HepG2 (cell line): ENCODE measurements around the gene HSPB9. TPM values are rescaled to one million over a fixed set of nuclear protein-coding genes. Genes with fewer than 3 reads are reported as not detected.

Source experiments
- GATAD1 ChIP-seq: IDR thresholded peaks from 2 replicates; pipeline ENCODE4 v1.6.1; 2016; ENCODE audit warnings: missing genetic modification reagents, missing compliant biosample characterization
- HMGA1 ChIP-seq: sonication (generic); formaldehyde crosslinking; conservative IDR thresholded peaks from 2 replicates; pipeline ENCODE4 v1.4.0; 2020; ENCODE audit warnings: missing genetic modification reagents
- KAT8 ChIP-seq: IDR thresholded peaks from 2 replicates; pipeline ENCODE4 v1.6.1; 2016; ENCODE audit warnings: missing genetic modification reagents, missing compliant biosample characterization
- RNF2 ChIP-seq: fragments of 450-650 bp; conservative IDR thresholded peaks from 2 replicates; pipeline ENCODE4 v1.6.1; 2016; ENCODE audit warnings: low read depth
- ZFP82 ChIP-seq: sonication (generic); formaldehyde crosslinking; IDR thresholded peaks from 2 replicates; pipeline ENCODE4 v1.5.1; 2020; ENCODE audit warnings: mild to moderate bottlenecking, missing genetic modification reagents, borderline replicate concordance
- ZHX1 ChIP-seq: sonication (generic); formaldehyde crosslinking; IDR thresholded peaks from 2 replicates; pipeline ENCODE4 v1.8.1; 2022; ENCODE audit warnings: low read depth, mild to moderate bottlenecking, missing genetic modification reagents
- ZNF142 ChIP-seq: sonication (generic); formaldehyde crosslinking; IDR thresholded peaks from 2 replicates; pipeline ENCODE4 v1.4.0; 2020; ENCODE audit warnings: missing genetic modification reagents
- ZNF251 ChIP-seq: sonication (generic); formaldehyde crosslinking; IDR thresholded peaks from 2 replicates; pipeline ENCODE4 v1.9.0; 2021; ENCODE audit warnings: mild to moderate bottlenecking, missing genetic modification reagents
- ZNF414 ChIP-seq: sonication (generic); formaldehyde crosslinking; IDR thresholded peaks from 2 replicates; pipeline ENCODE4 v1.5.0; 2020; ENCODE audit warnings: missing genetic modification reagents
- ZNF562 ChIP-seq: sonication (generic); formaldehyde crosslinking; IDR thresholded peaks from 2 replicates; pipeline ENCODE4 v1.8.0; 2022; ENCODE audit warnings: missing genetic modification reagents, borderline replicate concordance
- polyA plus RNA-seq, 8 experiments: library from polyadenylated mRNA; depleted of rRNA in 3 of 8; stranded (reverse) in 7 of 8; unstranded in 1 of 8; fragments of >200 nt; fragmentation: Illumina TruSeq in 4 of 8; extraction: Trizol in 4 of 8; gene quantifications; 2 replicates each; pipeline versions ENCODE4 v1.2.1 to v1.2.3, GENCODE V29; 2011 to 2016; ENCODE audit warnings: low read depth in 4 of 8, missing spikeins in 1 of 8, mixed read lengths in 1 of 8; ENCODE audit not compliant: insufficient read depth in 1 of 8
- total RNA-seq, 5 experiments: library from RNA; depleted of rRNA; stranded (reverse); fragments of >200 nt; fragmentation: Illumina TruSeq; extraction: Trizol; gene quantifications; 2 replicates each; pipeline ENCODE4 v1.2.3, GENCODE V29; 2016; ENCODE audit warnings: low read depth in 1 of 5
- TF ChIP-seq, protein P1 (sequence below): sonication (generic); formaldehyde crosslinking; conservative IDR thresholded peaks from 2 replicates; pipeline ENCODE4 v1.8.0; 2022; ENCODE audit warnings: missing genetic modification reagents
- TF ChIP-seq, protein P2 (sequence below): fragments of 450-650 bp; IDR thresholded peaks from 2 replicates; pipeline ENCODE4 v1.6.1; 2017

The HSPB9 gene
- total and polyA plus RNA-seq, 2 of the 13 experiments (the other 11 are each of a cell fraction or from before 2014, with no cell fraction given), result 0.05 to 0.24 TPM

- TF ChIP-seq ZNF142 (CRISPR knock-in tag) (0 out of 2 replicates have a peak, but pooled peaks have one; percentile 32), ZNF251 (CRISPR knock-in tag) (no peak), ZHX1 (CRISPR knock-in tag) (peak; percentile 69; the same call in 1 of the 2 replicates), GATAD1 (CRISPR knock-in tag) (peak; percentile 78), KAT8 (no peak; the same call in 1 of the 2 replicates), HMGA1 (CRISPR knock-in tag) (no peak), RNF2 (no peak), ZNF562 (CRISPR knock-in tag) (no peak), ZFP82 (CRISPR knock-in tag) (no peak; the same call in 1 of the 2 replicates), ZNF414 (CRISPR knock-in tag) (no peak)
- TF ChIP-seq, protein P1, sequence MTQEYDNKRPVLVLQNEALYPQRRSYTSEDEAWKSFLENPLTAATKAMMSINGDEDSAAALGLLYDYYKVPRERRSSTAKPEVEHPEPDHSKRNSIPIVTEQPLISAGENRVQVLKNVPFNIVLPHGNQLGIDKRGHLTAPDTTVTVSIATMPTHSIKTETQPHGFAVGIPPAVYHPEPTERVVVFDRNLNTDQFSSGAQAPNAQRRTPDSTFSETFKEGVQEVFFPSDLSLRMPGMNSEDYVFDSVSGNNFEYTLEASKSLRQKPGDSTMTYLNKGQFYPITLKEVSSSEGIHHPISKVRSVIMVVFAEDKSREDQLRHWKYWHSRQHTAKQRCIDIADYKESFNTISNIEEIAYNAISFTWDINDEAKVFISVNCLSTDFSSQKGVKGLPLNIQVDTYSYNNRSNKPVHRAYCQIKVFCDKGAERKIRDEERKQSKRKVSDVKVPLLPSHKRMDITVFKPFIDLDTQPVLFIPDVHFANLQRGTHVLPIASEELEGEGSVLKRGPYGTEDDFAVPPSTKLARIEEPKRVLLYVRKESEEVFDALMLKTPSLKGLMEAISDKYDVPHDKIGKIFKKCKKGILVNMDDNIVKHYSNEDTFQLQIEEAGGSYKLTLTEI (CRISPR knock-in tag), result no peak
- TF ChIP-seq, protein P2, sequence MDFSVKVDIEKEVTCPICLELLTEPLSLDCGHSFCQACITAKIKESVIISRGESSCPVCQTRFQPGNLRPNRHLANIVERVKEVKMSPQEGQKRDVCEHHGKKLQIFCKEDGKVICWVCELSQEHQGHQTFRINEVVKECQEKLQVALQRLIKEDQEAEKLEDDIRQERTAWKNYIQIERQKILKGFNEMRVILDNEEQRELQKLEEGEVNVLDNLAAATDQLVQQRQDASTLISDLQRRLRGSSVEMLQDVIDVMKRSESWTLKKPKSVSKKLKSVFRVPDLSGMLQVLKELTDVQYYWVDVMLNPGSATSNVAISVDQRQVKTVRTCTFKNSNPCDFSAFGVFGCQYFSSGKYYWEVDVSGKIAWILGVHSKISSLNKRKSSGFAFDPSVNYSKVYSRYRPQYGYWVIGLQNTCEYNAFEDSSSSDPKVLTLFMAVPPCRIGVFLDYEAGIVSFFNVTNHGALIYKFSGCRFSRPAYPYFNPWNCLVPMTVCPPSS, result no peak
These were observed 1.5 kb upstream of the HSPB9 start, which contains the start of gene KAT2A (continued) for GRCh38 chr17:42120770-42121769.
